ENCODE data around the gene AURKB.

The AURKB gene

GRCh38 chr17:8160741-8161221, 49.6 kb downstream of the AURKB start:
- no peak for DNase-seq

DNA sequence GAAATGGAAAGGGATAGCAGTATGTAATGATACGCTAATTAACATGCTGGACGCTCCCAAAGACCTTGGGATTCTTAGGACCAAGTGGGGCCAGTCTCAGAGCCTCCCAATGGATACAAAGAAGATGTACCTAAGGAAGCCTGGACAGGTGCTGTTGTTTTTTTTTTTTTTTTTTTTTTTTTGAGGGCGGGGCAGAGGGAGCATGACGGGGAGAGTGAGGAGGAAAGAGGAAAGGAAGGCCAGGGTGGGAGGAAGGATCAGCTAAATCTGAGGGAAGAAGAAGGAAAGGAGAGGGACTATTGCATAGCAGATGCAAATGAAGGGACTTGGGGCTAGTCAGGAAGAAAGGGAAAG, 50.2 kb downstream of the AURKB start:
- DNase-seq = no peak

DNA sequence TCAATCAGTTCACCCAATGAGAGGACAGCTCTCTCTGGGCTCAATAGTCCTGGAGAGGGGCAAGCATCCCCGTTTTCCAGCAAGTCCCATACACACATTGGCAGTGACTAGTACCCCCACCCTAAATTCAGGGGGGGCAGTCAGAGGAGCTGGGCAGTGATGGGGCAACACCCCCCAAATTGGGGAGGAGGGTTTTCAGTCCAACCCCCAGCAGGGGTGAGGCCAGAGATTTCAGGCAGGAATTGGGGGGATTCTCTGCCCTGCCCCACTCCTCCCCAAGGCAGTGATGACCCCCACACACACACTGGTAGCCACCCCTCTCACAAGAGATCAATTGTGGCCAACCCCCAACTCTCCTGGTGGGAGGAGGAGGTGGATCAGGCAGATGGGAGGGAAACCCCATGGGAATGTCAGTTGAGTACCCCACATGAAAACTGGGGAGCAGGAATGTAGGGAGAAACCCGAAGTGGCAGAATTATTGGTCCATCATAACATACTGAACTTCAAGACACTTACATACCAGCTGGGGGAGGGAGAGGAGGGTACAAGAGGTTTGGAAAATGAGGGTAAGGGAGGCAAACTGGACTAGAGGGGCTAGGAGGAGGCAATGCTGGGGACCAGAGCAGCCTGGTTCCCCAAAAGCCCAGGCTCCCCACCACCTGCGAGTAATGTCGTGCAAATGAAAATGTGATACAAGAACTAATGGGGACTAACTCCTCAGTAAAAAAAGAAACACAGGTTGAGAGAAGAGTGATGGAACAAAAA, 50.7 kb downstream of the AURKB start:
- no peak for DNase-seq

GRCh38 chr17:8159032-8159400, 51.4 kb downstream of the AURKB start:
- DNase-seq = no peak

DNA sequence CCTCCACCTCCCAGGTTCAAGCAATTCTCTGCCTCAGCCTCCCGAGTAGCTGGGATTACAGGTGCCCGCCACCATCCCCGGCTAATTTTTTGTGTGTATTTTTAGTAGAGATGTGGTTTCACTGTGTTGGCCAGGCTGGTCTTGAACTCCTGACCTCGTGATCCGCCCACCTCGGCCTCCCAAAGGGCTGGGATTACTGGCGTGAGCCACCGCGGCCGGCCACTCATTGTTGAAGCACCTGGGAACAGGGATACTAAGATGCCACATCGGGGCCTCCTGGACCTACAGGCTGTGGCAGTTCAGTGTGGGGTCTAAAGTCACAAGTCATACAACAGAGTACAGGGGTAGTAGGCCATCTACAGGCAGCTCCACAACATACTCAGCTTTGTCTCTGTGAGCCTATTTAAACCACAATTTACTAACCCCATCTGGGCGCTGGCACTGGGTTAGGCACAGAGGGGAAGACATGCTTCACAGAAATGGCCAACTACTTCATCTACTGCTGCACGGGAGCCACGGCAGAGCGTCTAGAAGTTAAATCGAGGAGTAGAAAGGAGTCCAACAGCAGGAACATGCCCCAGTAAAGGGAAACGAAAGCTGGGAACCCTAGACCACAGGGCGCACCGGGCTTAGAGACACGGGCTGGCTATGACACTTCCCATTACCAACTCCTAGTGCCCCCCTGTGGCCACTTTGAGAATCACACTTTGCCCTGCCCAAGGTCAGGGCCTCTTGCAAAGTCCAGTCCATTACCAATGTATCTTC, 51.9 kb downstream of the AURKB start:
- DNase-seq = peak; percentile 97

GRCh38 chr17:8156246-8156992, 54.0 kb downstream of the AURKB start:
- DNase-seq = peak; percentile 100

GRCh38 chr17:8155996-8156245, 54.5 kb downstream of the AURKB start:
- DNase-seq = no peak

- no peak for DNase-seq
Measured at GRCh38 chr17:8155231-8155995, 55.0 kb downstream of the AURKB start.

Data from inflammatory macrophage treated with lipopolysaccharide for 4 hours (primary cell).